NCI-H69 (cell line): Measurements from ENCODE around the gene LIPE.
"Not testable (repeated sequence)": the region's sequence is repeated elsewhere in the genome, so short reads cannot be mapped to it uniquely, and the experiment has no call there.

ENCODE experiments used
- DNase-seq: peaks from one replicate; lab custom pipeline; 2025; lab: John Stamatoyannopoulos, UW

Gene LIPE, protein sequence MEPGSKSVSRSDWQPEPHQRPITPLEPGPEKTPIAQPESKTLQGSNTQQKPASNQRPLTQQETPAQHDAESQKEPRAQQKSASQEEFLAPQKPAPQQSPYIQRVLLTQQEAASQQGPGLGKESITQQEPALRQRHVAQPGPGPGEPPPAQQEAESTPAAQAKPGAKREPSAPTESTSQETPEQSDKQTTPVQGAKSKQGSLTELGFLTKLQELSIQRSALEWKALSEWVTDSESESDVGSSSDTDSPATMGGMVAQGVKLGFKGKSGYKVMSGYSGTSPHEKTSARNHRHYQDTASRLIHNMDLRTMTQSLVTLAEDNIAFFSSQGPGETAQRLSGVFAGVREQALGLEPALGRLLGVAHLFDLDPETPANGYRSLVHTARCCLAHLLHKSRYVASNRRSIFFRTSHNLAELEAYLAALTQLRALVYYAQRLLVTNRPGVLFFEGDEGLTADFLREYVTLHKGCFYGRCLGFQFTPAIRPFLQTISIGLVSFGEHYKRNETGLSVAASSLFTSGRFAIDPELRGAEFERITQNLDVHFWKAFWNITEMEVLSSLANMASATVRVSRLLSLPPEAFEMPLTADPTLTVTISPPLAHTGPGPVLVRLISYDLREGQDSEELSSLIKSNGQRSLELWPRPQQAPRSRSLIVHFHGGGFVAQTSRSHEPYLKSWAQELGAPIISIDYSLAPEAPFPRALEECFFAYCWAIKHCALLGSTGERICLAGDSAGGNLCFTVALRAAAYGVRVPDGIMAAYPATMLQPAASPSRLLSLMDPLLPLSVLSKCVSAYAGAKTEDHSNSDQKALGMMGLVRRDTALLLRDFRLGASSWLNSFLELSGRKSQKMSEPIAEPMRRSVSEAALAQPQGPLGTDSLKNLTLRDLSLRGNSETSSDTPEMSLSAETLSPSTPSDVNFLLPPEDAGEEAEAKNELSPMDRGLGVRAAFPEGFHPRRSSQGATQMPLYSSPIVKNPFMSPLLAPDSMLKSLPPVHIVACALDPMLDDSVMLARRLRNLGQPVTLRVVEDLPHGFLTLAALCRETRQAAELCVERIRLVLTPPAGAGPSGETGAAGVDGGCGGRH

GRCh38 chr19:42427313-42427712, at the start of gene LIPE:
Gene LIPE, minus strand, starts transcription at chr19:42427388. Its CDS starts 239 bp downstream, at chr19:42427149.
- DNase-seq: peak; percentile 22

DNA sequence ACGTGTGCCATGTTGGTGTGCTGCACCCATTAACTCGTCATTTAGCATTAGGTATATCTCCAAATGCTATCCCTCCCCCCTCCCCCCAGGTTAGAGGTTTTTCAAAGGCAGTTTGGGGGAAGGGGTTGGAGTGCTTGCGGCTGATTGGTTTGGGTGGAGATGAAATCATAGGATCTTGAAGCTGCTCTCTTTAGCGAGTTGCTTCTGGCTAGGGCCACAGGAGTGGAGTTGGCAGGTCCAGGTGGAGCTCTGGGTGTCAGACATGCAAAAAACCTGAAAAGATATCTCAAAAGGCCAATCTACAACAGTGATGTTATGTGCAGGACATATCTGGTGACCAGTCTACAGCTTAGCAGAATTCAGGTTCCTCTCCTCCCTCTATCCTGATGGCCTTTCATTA, 48.2 kb upstream of the LIPE start:
- no peak for DNase-seq

GRCh38 chr19:42474743-42475142, 47.6 kb upstream of the LIPE start:
- no peak for DNase-seq

- DNase-seq: no peak
These were observed 46.5 kb upstream of the LIPE start for GRCh38 chr19:42473686-42474085.

- DNase-seq: peak; percentile 26
These were observed 45.4 kb upstream of the LIPE start for GRCh38 chr19:42472402-42473147.

GRCh38 chr19:42471554-42472249, 44.5 kb upstream of the LIPE start:
- DNase-seq: peak; percentile 59

DNA sequence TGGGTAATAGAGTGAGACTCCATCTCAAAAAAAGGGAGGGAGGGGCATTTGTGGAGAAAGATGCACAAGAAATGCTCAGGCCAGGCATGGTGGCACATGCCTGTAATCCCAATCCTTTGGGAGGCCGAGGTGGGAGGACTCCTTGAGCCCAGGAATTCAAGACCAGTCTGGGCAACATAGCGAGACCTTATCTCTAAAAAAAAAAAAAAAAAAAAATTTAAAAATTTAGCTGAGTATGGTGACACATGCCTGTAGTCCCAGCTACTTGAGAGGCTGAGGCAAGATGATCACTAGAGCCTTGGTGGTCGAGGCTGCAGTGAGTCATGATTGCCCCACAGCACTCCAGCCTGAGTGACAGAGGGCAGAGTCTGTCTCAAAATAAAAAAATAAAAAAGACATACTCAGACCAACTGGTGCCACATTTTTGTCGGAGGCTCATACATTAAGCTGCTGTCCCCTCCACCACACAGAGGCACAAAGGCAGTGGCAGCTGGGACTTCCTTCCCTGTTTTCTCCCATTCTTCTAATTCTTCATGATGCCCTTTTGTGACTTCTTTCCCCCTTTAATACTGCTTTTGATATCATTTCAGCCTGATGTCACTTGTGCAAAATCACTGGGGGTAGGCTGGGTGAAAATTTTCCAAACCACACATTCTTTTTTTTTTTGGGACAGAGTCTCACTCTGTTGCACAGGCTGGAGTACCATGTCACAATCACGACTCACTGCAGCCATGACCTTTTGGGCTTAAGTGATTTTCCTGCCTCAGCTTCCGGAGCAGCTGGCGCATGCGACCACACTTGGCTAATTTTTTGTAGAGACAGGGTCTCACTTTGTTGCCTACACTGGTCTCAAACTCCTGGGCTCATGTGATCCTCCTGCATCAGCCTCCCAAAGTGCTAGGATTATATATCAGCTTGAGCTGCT, 42.4 kb upstream of the LIPE start:
- no peak for DNase-seq

DNA sequence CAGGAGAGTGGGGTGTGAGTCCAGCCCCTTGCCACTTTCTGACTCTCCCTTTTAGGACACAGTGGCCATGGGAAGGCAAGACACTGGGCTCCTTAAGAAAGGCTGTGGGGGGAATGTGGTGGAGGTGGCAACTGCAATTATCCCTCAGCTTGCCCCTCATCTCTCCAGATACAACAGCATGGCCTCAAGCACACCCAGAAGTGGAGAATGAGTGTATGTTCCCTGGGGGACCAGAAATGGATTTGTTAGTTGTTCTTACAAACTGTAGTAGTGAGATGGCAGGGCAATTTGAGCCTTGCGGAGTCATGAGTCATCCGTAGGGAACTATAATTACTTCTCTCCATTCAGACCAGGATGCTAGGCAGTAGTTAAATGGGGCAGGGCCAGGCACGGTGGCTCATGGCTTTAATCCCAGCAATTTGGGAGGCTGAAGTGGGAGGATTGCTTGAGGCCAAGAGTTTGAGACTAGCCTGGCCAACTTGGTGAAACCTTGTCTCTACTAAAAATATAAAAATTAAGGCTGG, 41.1 kb upstream of the LIPE start:
- peak; percentile 94 for DNase-seq

DNA sequence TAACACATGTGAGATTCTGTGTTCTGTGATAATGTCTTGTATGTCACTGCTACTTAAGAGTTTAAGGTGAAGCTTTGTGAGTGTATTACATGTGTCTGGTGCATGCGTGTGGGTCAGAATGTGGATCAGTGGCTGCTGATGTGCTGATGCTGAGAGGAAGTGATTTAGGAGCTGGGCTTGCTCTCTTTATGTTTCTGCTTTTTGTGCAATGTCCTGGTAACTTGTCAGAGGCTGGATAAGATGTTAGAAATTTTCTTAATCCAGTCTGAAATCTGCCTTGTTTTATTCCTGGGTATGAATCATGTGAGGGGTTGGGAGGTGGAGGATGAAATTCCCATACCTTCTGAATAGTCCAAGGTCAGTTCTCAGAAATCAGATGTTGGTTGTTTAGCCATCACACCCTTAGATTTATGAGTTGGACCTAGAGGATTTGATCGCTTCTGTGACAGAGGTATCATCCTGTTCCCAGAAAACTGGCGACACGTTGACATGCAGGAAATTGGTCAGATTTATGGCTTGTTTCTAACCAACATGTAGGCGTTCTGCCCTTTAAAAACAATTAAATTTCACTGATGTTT, 40.1 kb upstream of the LIPE start:
- no peak for DNase-seq

DNA sequence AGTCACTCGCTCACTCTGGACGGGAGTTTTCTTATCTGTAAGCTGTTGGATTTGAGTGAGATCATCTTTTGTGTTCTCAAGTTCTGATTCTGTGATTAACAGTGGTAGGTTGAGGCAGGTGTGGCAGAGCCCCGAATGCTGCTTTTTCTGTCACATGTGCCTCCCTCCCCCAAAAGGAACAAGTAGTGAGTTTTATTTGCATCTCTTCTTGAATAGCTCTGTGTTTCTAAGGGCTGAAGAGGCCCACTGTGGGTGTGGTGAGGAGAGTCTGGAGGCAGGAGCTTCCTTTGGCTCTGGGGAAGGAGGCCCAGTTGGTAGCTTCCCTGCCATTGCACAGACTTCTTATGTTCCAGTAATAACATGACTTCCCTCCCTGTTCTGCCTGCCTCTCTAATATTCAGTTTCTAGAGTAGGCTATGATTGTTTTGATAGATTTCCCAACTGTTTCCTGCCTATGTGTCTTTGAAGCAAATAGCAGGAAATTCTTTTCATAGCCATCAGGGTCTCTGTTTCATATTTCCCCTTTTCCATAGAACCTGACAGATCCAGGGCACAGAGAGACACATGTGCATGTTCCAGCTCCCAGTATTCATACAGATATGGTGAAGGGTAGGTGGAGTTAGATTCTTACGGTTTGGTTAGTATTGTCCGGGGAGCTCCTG, 39.5 kb upstream of the LIPE start:
- no peak for DNase-seq

DNA sequence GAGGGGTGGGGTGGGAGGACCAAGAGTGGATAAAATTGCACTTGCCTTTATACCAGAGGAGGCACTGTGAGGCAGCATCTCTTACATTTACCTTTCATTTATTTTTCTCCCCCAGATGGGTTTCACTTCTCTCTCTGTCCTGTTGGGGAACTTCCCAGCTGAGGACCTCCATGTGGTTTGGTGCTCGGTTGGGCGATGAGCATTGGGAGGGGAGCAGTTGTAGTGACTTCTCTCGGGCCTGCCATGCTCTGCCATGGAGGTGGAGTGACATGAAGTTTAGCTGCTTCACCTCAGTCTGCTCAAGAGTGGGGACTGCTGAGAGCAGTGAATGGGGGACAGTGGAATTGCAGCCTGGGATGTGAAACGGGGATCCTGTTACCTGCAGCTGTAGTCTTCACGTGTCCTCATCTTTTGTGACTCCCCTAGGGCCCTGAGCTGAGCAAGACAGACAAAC, 38.7 kb upstream of the LIPE start:
- DNase-seq: no peak

DNA sequence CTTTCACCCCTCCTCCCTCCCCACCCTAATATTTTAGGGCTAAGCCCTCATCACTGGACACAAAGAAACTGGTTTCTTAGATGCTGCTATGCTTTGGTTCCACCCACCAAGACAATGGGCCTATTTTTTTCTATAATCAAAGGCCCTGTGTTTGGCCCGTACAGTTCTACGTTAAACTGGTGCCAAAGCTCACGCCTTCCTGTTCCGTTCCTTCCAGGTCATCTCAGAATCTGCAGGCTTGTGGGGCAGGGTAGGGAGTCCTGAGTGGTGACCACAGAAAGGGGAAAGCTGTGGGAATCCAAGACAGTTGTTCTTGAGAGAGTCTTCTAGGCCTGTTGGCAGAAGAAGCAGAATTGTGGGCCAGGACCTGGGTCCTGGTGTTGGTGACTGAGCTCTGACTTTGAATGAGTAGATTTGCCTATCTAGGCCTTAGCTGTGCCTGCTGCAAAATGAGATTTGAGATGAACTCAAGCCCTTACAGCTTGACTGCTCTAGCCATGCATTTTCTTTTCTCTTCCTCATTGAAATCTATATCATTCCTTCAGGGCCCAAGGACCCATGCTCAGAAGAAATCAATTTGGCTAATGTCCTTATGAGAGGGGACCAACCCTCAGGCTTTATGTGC, 34.6 kb upstream of the LIPE start:
- no peak for DNase-seq

DNA sequence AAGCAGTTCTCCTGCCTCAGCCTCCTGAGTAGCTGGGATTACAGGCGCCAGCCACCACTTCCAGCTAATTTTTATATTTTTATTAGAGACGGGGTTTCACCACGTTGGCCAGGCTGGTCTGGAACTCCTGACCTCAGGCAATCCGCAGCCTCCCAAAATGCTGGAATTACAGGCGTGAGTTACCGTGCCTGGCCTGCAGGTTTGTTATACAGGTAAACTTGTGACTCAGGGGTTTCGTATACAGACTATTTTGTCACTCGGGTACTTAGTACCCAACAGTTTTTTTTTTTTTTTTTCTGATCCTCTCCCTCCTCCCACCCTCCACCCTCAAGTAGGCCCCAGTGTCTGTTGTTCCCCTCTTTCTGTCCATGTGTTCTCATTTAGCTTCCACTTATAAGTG, 34.0 kb upstream of the LIPE start:
- not testable (repeated sequence) for DNase-seq

- no peak for DNase-seq
These were observed 32.7 kb upstream of the LIPE start for GRCh38 chr19:42459926-42460325.

GRCh38 chr19:42455621-42456081, 28.5 kb upstream of the LIPE start:
- no peak for DNase-seq

- DNase-seq: no peak
These were observed 27.9 kb upstream of the LIPE start for GRCh38 chr19:42455086-42455485.

- DNase-seq: peak; percentile 25
These were observed 25.4 kb upstream of the LIPE start for GRCh38 chr19:42452590-42452989.

GRCh38 chr19:42450314-42450934, 23.2 kb upstream of the LIPE start:
- peak; percentile 89 for DNase-seq
